ENCODE data around the gene CD7.

DNA sequence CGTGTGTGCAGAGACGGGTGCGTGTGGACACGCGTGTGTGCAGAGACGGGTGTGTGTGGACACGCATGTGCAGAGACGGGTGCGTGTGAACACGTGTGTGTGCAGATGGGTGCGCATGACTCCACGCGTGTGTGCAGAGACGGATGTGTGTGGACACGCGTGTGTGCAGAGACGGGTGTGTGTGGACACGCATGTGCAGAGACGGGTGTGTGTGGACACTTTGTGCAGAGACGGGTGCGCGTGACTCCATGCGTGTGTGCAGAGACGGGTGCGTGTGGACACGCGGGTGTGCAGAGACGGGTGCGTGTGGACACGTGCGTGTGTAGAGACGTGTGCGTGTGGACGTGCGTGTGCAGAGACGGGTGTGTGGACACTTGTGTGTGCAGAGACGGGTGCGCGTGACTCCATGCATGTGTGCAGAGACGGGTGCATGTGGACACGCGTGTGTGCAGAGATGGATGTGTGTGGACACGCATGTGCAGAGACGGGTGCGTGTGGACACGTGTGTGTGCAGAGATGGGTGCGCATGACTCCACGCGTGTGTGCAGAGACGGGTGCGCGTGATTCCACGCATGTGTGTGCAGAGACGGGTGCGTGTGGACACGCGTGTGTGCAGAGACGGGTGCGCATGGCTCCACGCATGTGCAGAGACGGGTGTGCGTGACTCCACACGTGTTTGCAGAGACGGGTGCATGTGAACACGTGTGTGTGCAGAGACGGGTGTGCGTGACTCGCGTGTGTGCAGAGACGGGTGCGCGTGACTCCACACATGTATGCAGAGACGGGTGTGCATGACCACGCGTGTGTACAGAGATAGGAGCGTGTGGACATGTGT lies 1.6 kb upstream of the CD7 start:
- TF ChIP-seq CTCF (IDR thresholded peaks at IDR 0.05), result no peak
- TF ChIP-seq FOSL2 (IDR thresholded peaks at IDR 0.05; ENCODE audit: borderline replicate concordance, low read depth), result no peak
- TF ChIP-seq MAX (IDR thresholded peaks at IDR 0.05; ENCODE audit: low read depth), result no peak
- TF ChIP-seq USF1 (IDR thresholded peaks at IDR 0.05; ENCODE audit: borderline replicate concordance, low read depth), result no peak
- no peak for TF ChIP-seq RAD21 (IDR thresholded peaks at IDR 0.05; ENCODE audit: low read length)
- no peak for TF ChIP-seq JUND (IDR thresholded peaks at IDR 0.05)
- no peak for TF ChIP-seq EZH2phosphoT487 (IDR thresholded peaks at IDR 0.05; ENCODE audit: borderline replicate concordance, low read depth)
- TF ChIP-seq, protein P1, sequence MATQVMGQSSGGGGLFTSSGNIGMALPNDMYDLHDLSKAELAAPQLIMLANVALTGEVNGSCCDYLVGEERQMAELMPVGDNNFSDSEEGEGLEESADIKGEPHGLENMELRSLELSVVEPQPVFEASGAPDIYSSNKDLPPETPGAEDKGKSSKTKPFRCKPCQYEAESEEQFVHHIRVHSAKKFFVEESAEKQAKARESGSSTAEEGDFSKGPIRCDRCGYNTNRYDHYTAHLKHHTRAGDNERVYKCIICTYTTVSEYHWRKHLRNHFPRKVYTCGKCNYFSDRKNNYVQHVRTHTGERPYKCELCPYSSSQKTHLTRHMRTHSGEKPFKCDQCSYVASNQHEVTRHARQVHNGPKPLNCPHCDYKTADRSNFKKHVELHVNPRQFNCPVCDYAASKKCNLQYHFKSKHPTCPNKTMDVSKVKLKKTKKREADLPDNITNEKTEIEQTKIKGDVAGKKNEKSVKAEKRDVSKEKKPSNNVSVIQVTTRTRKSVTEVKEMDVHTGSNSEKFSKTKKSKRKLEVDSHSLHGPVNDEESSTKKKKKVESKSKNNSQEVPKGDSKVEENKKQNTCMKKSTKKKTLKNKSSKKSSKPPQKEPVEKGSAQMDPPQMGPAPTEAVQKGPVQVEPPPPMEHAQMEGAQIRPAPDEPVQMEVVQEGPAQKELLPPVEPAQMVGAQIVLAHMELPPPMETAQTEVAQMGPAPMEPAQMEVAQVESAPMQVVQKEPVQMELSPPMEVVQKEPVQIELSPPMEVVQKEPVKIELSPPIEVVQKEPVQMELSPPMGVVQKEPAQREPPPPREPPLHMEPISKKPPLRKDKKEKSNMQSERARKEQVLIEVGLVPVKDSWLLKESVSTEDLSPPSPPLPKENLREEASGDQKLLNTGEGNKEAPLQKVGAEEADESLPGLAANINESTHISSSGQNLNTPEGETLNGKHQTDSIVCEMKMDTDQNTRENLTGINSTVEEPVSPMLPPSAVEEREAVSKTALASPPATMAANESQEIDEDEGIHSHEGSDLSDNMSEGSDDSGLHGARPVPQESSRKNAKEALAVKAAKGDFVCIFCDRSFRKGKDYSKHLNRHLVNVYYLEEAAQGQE (IDR thresholded peaks at IDR 0.05; ENCODE audit: low read depth, low read length), result no peak
- TF ChIP-seq EP300 (IDR thresholded peaks at IDR 0.05; ENCODE audit: borderline replicate concordance in 1 of 2, low read depth in 1 of 2, low read length in 1 of 2), result no peak
- no peak for TF ChIP-seq TAF1 (IDR thresholded peaks at IDR 0.05; ENCODE audit: borderline replicate concordance, low read depth, low read length)

Measured in SK-N-SH (cell line).